SH-SY5Y (cell line): ENCODE results near the gene CACNA1E.

Experiments used
- GATA2 ChIP-seq: IDR thresholded peaks from 2 replicates; pipeline ENCODE4 v1.6.1; 2011; ENCODE audit warnings: mild to moderate bottlenecking, low read depth, low read length
- GATA3 ChIP-seq: IDR thresholded peaks from 2 replicates; pipeline ENCODE4 v1.6.1; 2011; ENCODE audit warnings: low read depth, mild to moderate bottlenecking, low read length, moderate library complexity

GRCh38 chr1:181499825-181500224, 16.5 kb downstream of the CACNA1E start:
- TF ChIP-seq GATA2: no peak
- no peak for TF ChIP-seq GATA3
